ENCODE measurements around the gene NFE2L3. TPM values are rescaled to one million over a fixed set of nuclear protein-coding genes. Genes with fewer than 3 reads are reported as not detected.
A peak's percentile ranks its signal among the peaks of the same experiment; 100 is the strongest.
"Not testable (repeated sequence)": the region's sequence is repeated elsewhere in the genome, so short reads cannot be mapped to it uniquely, and the experiment has no call there.

Gene NFE2L3
- total RNA-seq, 1 experiment from 2014 or later: 8.5 TPM

GRCh38 chr7:26149391-26149977 is 2.5 kb upstream of the NFE2L3 start:
- Histone ChIP-seq H3K9me3 (ENCODE audit: low read depth, low read length, poor library complexity, severe bottlenecking) (no peaks in the 10 kb centered on the region), H3K4me1 (ENCODE audit: insufficient read depth, low read length, poor library complexity, severe bottlenecking) (peaks cover 11% of the 10 kb centered on the region), H3K27me3 (replicated peaks; ENCODE audit: insufficient read depth, low read depth, low read length, poor library complexity) (no peaks in the 10 kb centered on the region), H3K27ac (ENCODE audit: low read depth, low read length, poor library complexity, severe bottlenecking) (no peak overlapping the region), H3K36me3 (ENCODE audit: insufficient read depth, low read length, poor library complexity, severe bottlenecking) (no peaks in the 10 kb centered on the region), H3K4me3 (ENCODE audit: low read depth, low read length, poor library complexity, severe bottlenecking) (no peak overlapping the region)
- TF ChIP-seq EZH2 (IDR thresholded peaks at IDR 0.05; ENCODE audit: borderline replicate concordance, low read depth, low read length, poor library complexity, severe bottlenecking) (no peak), CTCF (conservative IDR thresholded peaks at IDR 0.05; ENCODE audit: low read depth, low read length) (no peak)
- intact Hi-C loops (cut with micrococcal nuclease; ENCODE audit: unreplicated experiment): no loop called here
- ChIA-PET POLR2A (ENCODE audit: low non-redundant PET) (no interaction called here), CTCF (interaction anchor here (0.7 kb wide), 1 partner anchor 52 kb away, joined by 5 read pairs; the partner anchor contains the start of gene CBX3)
- BruUV-seq (replicated peaks): no TSS peak
- no peak for DNase-seq (ENCODE audit: low spot score)

- ChIA-PET POLR2A (ENCODE audit: low non-redundant PET) (no interaction called here), CTCF (no interaction called here)
- Histone ChIP-seq H3K27me3 (replicated peaks; ENCODE audit: insufficient read depth, low read depth, low read length, poor library complexity) (no peaks in the 10 kb centered on the region), H3K4me3 (ENCODE audit: low read depth, low read length, poor library complexity, severe bottlenecking) (no peak overlapping the region), H3K36me3 (ENCODE audit: insufficient read depth, low read length, poor library complexity, severe bottlenecking) (no peaks in the 10 kb centered on the region), H3K9me3 (ENCODE audit: low read depth, low read length, poor library complexity, severe bottlenecking) (no peaks in the 10 kb centered on the region), H3K4me1 (ENCODE audit: insufficient read depth, low read length, poor library complexity, severe bottlenecking) (peaks cover 7% of the 10 kb centered on the region), H3K27ac (ENCODE audit: low read depth, low read length, poor library complexity, severe bottlenecking) (no peak overlapping the region)
- no TSS peak for BruUV-seq (replicated peaks)
- intact Hi-C loops (cut with micrococcal nuclease; ENCODE audit: unreplicated experiment): no loop called here
- no peak for DNase-seq (ENCODE audit: low spot score)
- no peak for TF ChIP-seq CTCF (conservative IDR thresholded peaks at IDR 0.05; ENCODE audit: low read depth, low read length)
- no peak for TF ChIP-seq EZH2 (IDR thresholded peaks at IDR 0.05; ENCODE audit: borderline replicate concordance, low read depth, low read length, poor library complexity, severe bottlenecking)
Observed at GRCh38 chr7:26151096-26151495, 902 bp upstream of the NFE2L3 start.

- CTCF ChIA-PET: no interaction called here
- BruUV-seq (replicated peaks): no TSS peak
- no peak overlapping the region for H3K27ac ChIP-seq (ENCODE audit: low read depth, low read length, poor library complexity, severe bottlenecking)
- H3K36me3 ChIP-seq (ENCODE audit: insufficient read depth, low read length, poor library complexity, severe bottlenecking): no peaks in the 10 kb centered on the region
- peaks cover 12% of the 10 kb centered on the region for H3K4me1 ChIP-seq (ENCODE audit: insufficient read depth, low read length, poor library complexity, severe bottlenecking)
- peak overlapping the region; percentile 72 for H3K4me3 ChIP-seq (ENCODE audit: low read depth, low read length, poor library complexity, severe bottlenecking)
- TF ChIP-seq CTCF (conservative IDR thresholded peaks at IDR 0.05; ENCODE audit: low read depth, low read length) (no peak), EZH2 (IDR thresholded peaks at IDR 0.05; ENCODE audit: borderline replicate concordance, low read depth, low read length, poor library complexity, severe bottlenecking) (no peak)
- no peak for DNase-seq (ENCODE audit: low spot score)
- POLR2A ChIA-PET (ENCODE audit: low non-redundant PET): interaction anchor here (0.6 to 1.0 kb wide), 2 partner anchors 53 to 61 kb away, joined by 3 read pairs; no protein-coding TSS in a partner anchor
- H3K27me3 ChIP-seq (replicated peaks; ENCODE audit: insufficient read depth, low read depth, low read length, poor library complexity): no peaks in the 10 kb centered on the region
- no peaks in the 10 kb centered on the region for H3K9me3 ChIP-seq (ENCODE audit: low read depth, low read length, poor library complexity, severe bottlenecking)
- intact Hi-C loops (cut with micrococcal nuclease; ENCODE audit: unreplicated experiment): no loop called here
Observed at GRCh38 chr7:26151650-26151952, 397 bp upstream of the NFE2L3 start.

GRCh38 chr7:26152782-26153240 is 813 bp downstream of the NFE2L3 start:
- intact Hi-C loops (cut with micrococcal nuclease; ENCODE audit: unreplicated experiment); DNase-seq (ENCODE audit: low spot score); H3K9me3 ChIP-seq (ENCODE audit: low read depth, low read length, poor library complexity, severe bottlenecking); CTCF ChIA-PET; H3K27me3 ChIP-seq (replicated peaks; ENCODE audit: insufficient read depth, low read depth, low read length, poor library complexity); BruUV-seq (replicated peaks); H3K27ac ChIP-seq (ENCODE audit: low read depth, low read length, poor library complexity, severe bottlenecking); H3K36me3 ChIP-seq (ENCODE audit: insufficient read depth, low read length, poor library complexity, severe bottlenecking); POLR2A ChIA-PET (ENCODE audit: low non-redundant PET): not testable (repeated sequence)
- Histone ChIP-seq H3K4me3 (ENCODE audit: low read depth, low read length, poor library complexity, severe bottlenecking) (peak overlapping the region; percentile 72), H3K4me1 (ENCODE audit: insufficient read depth, low read length, poor library complexity, severe bottlenecking) (peaks cover 13% of the 10 kb centered on the region)

Measured in A673 (cell line).